ENCODE measurements around the gene MCM8. TPM values are rescaled to one million over a fixed set of nuclear protein-coding genes. Genes with fewer than 3 reads are reported as not detected.

Gene MCM8
- total and polyA plus RNA-seq, 9 of the 15 experiments (the other 6 are each of a cell fraction or from before 2014, with no cell fraction given), result 4.5 to 43.8 (median 25.4) TPM

DNA sequence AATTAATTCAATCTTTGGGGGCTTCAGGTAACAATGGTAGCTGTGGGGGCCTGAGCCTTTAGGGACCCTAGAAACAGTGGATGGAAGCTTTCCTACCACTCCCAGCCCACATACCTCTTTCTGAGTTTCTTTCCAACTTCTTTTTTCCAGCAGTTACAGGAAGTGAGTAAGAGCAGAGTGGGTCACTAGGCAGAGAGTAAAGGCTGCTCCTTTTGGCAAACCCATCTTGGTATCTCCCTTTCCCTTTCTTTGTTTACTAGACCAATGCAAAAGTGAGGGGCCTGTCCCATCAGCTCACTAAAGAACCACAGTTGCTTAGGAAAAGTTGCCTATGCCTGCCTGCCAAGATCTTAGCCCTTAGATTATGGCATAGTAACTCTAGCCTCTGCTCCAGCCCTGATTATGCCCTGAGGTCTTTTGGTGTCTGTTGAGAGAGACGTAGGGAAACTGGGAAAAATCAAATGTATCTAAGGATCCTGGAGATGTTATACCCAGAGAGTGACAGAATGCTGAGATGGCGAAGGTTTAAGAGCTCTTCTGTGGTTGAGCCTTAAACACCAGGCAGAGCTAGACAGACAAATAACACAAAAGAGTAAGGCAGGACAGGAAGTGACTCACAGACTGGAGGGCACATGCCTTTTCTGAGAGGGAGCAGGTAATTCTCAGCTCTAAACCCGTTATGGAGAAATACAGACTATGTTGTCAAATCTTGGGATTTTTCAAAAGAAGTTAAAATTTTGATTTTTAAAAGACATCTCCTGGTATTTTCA, 31.4 kb upstream of the MCM8 start:
- peaks cover 0 to 13% of the 10 kb centered on the region in 2 experiments; a peak in 4 of 5 replicates for H3K27me3 ChIP-seq (ENCODE audit: control insufficient read depth in 2 of 2, insufficient read depth in 2 of 2, low read length in 2 of 2)
- no TSS peak for BruUV-seq (replicated peaks)
- H3K9ac ChIP-seq (ENCODE audit: insufficient read depth in 1 of 2, low read depth in 2 of 2, low read length in 2 of 2), result no peak overlapping the region
- CTCF ChIA-PET (ENCODE audit: low intra/inter-chr PET ratio), result interaction anchor here (0.6 kb wide), 1 partner anchor 8 kb away, joined by 3 read pairs; no protein-coding TSS in a partner anchor
- H3K4me1 ChIP-seq (replicated peaks in 1 of 2; ENCODE audit: control insufficient read depth in 2 of 2, insufficient read depth in 2 of 2, low read length in 2 of 2), result no peaks in the 10 kb centered on the region
- ATAC-seq (no peak), DNase-seq (ENCODE audit: extremely low read depth in 1 of 4, low spot score in 3 of 4) (no peak), FAIRE-seq (no peak)
- WGBS (ENCODE audit: insufficient coverage, low coverage, missing lambda C conversion rate), result 11% methylated on average over 3 of the region's 3 CpGs
- H4K20me1 ChIP-seq (replicated peaks; ENCODE audit: control insufficient read depth, insufficient read depth, low read length), result no peaks in the 10 kb centered on the region
- H2AFZ ChIP-seq (ENCODE audit: low read depth, low read length), result no peak overlapping the region
- H3K36me3 ChIP-seq (ENCODE audit: control insufficient read depth, insufficient read depth, low read length), result no peaks in the 10 kb centered on the region
- POLR2A ChIA-PET, result interaction anchor here (1.0 kb wide), 1 partner anchor 21 kb away, joined by 3 read pairs; no protein-coding TSS in a partner anchor
- no peak overlapping the region for H3K4me2 ChIP-seq (ENCODE audit: insufficient read depth, low read length)
- H3K9me3 ChIP-seq (replicated peaks; ENCODE audit: control insufficient read depth, insufficient read depth, low read depth, low read length), result no peaks in the 10 kb centered on the region
- intact Hi-C loops (cut with micrococcal nuclease), result no loop called here
- H3K27ac ChIP-seq (ENCODE audit: extremely low read depth, low read depth, low read length), result no peak overlapping the region
- in situ Hi-C loops (cut with MboI), result no loop called here
- no peaks in the 10 kb centered on the region for H3K79me2 ChIP-seq (ENCODE audit: control insufficient read depth, insufficient read depth, low read length)
- no peaks in the 10 kb centered on the region for H3K9me1 ChIP-seq (ENCODE audit: control insufficient read depth, insufficient read depth, low read length)
- TF ChIP-seq SRF (CRISPR knock-in tag; IDR thresholded peaks at IDR 0.05) (no peak), FOSL1 (tag; conservative IDR thresholded peaks at IDR 0.05) (peak; percentile 56)
- H3K4me3 ChIP-seq, result no peak overlapping the region
